ENCODE measurements around the gene MYO1E.

Gene MYO1E

DNA sequence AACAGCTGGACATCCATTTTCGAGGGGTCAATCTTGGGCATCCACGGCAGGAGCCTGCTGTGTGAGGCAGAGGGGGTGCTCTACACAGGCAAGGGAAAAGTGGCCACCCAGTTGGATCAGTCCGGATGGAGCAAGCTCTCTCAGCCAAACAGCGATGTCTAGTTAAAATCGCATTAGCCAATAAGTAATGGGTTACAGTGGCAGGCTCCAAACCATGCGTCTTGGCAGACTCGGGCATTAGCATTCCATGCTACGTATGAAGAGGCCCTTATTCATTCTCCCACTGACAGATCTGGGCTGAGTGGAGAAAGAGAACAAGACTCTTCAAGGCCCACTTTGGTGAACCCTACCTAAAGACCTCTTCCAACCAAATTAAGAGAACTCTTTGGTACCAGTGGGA lies 218.4 kb downstream of the MYO1E start:
- H3K4me3 ChIP-seq (replicated peaks; ENCODE audit: low read depth, low read length) = no peak overlapping the region
- no peak for DNase-seq (ENCODE audit: extremely low read depth, low read depth)
- TF ChIP-seq, protein P1, sequence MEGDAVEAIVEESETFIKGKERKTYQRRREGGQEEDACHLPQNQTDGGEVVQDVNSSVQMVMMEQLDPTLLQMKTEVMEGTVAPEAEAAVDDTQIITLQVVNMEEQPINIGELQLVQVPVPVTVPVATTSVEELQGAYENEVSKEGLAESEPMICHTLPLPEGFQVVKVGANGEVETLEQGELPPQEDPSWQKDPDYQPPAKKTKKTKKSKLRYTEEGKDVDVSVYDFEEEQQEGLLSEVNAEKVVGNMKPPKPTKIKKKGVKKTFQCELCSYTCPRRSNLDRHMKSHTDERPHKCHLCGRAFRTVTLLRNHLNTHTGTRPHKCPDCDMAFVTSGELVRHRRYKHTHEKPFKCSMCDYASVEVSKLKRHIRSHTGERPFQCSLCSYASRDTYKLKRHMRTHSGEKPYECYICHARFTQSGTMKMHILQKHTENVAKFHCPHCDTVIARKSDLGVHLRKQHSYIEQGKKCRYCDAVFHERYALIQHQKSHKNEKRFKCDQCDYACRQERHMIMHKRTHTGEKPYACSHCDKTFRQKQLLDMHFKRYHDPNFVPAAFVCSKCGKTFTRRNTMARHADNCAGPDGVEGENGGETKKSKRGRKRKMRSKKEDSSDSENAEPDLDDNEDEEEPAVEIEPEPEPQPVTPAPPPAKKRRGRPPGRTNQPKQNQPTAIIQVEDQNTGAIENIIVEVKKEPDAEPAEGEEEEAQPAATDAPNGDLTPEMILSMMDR (IDR thresholded peaks at IDR 0.05; ENCODE audit: low read depth, low read length, missing control alignments) = no peak

DNA sequence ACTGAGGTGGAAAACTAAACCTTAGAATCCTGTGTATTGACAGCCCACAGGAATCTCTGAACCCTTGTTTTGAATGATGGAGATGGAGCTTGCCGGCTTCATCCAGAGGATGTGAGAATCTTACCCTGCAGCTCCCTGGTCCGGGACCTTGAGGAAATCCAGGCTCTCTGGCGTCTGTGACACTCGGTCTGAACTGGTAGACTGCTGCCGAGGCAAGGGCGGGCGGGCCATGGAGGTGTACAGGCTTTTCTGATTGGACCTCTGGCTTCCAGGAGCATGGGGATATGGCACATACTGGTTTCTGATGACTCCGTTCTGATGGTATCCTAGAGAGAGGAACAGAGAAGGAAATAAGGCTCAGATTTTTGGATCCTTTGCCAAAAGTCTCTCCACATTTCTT lies 219.2 kb downstream of the MYO1E start:
- no peak overlapping the region for H3K4me3 ChIP-seq (replicated peaks; ENCODE audit: low read depth, low read length)
- TF ChIP-seq, protein P1 (IDR thresholded peaks at IDR 0.05; ENCODE audit: low read depth, low read length, missing control alignments) = no peak
- DNase-seq (ENCODE audit: extremely low read depth, low read depth) = no peak

DNA sequence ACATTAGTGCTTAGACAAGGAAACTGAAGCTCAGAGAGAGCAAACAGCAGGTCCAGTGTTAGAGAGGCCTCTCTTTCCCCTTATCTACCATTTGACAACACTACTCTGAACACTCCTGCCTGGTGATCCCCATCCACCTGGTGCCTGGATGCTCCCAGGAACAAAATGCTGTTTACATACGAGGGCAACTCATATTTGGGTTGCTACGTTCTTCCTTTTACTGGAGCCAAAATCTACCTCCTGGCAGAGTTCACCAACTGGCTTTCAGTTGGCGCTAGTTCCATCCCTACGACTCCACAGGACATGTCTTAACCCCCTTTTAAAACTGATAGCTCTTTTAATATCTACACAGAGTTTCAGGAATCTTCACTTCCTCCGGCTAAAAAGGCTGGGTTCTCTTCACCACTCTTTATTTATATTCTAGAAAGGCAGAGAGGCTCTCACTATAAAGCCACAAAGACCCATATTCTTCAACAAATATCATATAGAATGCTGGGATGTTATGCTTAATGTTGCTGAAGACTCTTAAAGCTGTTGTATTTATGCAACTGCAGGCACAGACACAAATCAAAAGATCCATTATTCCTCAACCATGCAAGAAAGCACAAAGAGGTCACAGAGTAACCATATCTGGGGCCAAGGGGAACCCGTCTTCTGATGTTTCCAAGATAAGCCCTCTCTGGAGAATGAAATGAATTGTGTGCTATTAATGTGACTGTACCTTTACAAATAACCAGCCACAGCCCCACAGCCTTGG lies 219.8 kb downstream of the MYO1E start:
- H3K4me3 ChIP-seq (replicated peaks; ENCODE audit: low read depth, low read length) = no peak overlapping the region
- no peak for DNase-seq (ENCODE audit: extremely low read depth, low read depth)
- TF ChIP-seq, protein P1 (IDR thresholded peaks at IDR 0.05; ENCODE audit: low read depth, low read length, missing control alignments) = no peak

DNA sequence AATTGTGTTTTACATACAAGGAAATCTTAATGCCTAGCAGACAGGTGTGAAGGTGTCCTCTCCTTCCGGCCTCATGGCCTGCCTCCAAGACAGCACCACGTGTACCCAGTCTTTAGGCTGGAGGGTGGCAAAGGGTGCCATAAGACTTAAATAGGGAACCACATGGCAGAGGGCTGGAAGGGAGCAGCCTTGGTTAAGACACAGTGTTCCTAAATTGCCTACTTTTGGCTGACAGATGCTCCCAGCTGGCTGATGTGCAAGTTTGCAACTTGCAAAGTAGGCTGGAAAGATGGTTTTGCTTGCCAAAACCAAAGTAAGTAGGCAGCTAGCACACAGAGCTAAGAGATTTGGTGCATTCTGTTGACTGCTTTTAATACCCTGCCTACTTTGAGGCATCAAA lies 222.5 kb downstream of the MYO1E start:
- TF ChIP-seq, protein P1 (IDR thresholded peaks at IDR 0.05; ENCODE audit: low read depth, low read length, missing control alignments) = no peak
- no peak for DNase-seq (ENCODE audit: extremely low read depth, low read depth)
- H3K4me3 ChIP-seq (replicated peaks; ENCODE audit: low read depth, low read length) = no peak overlapping the region

DNA sequence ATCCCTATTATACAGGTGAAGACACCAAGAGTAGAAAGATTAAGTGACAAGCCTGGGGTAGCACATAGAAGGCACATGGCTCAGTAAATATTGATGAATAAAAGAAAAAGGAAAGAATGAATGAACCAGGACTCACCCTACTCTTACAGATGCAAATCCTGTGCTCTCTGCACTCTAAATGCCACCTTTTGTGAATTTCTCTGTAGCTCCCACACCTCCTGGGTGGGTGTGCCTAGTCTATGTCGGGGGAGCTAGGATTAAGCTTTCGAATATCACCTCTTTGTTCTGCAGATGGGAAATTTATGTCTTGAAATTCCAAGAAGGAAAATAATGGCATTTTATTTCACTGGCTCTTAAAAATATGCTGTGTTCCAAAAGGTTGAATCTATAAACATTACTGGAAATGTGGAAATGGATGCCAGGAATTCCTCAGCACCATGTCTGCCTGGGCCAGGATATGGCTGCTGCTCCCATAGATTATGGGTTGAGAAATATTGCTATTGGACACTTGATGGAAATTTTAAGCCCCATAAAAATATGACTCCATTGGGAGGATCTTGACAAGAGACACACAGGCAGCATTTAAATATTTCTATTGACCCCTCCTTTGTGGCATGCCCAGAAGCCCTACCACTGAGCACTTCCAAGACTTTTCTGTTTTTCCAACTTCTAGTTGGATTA lies 224.4 kb downstream of the MYO1E start:
- TF ChIP-seq, protein P1 (IDR thresholded peaks at IDR 0.05; ENCODE audit: low read depth, low read length, missing control alignments) = no peak
- H3K4me3 ChIP-seq (replicated peaks; ENCODE audit: low read depth, low read length) = no peak overlapping the region
- DNase-seq (ENCODE audit: extremely low read depth, low read depth) = no peak

DNA sequence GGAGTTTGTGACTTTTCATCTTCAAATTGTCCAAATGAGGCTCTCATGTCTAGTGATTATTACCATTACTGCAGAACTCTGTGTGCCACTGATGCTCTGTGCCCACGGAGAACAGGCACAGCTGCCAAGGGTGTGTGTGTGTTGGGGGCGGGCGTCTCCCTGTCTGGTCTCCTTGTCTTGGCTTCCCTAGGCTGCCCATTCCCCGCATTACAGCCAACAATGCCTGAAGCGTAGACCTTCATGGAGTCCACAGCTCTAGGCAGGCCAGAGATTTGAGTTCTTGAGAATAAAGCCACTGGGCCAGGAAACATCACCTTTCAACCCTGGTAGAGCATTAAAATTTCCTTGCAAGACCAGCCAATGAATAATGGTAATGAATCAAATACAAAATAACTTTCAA lies 225.0 kb downstream of the MYO1E start:
- no peak overlapping the region for H3K4me3 ChIP-seq (replicated peaks; ENCODE audit: low read depth, low read length)
- TF ChIP-seq, protein P1 (IDR thresholded peaks at IDR 0.05; ENCODE audit: low read depth, low read length, missing control alignments) = no peak
- no peak for DNase-seq (ENCODE audit: extremely low read depth, low read depth)
